ENCODE data around the gene ARRDC4.
"Not testable (repeated sequence)": the region's sequence is repeated elsewhere in the genome, so short reads cannot be mapped to it uniquely, and the experiment has no call there.

ARRDC4 gene

DNA sequence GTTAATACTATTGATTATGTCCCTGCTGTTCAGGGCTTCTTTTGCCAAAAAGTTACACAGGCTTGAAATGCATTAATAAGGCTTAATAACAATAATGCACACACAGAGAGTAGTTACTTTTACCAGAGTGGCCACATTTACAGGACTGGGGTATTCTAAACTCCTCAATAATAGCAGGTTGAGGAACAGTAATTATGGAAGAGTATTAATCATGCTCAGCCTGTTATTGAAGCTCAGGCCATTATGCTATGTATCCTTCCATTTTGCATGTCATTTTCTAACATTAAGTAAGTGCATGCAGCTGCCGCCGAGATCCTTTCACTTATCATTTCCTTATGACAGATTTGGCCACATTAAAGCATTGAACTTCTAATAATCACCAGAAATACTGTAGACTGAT lies 5.7 kb downstream of the ARRDC4 start:
- DNase-seq (ENCODE audit: low spot score) = no peak

DNA sequence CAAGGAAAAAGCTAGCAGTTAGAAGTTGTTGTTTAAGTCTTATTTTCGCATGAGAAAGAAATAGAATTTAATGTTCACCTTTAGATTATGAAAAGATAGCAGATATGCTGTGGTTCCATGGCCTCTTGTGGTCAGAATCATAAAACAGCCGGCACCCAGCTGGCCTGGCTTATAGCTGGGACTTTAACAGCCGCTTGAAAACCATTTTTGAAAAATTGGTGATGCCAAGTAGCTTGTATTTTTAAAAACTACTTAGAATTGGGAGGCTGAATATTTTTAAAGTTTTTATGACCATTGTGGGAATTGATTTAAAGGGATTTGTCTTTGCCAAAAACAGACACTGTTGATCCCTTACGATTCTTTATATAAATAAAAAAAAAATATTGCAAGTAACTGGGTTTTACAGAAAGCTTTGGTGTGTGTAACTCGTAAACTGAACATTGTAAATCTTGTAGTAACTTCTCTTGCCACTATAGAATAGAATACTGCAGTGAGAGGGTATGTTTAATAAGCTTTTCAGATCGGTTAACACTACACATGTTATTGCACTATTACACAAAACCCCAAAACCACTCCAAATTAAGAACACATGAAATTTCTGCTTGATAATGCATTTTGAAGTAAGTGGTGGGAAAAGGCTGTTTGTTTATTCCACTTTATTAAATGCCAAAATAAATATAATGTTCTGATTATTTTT lies 6.6 kb downstream of the ARRDC4 start:
- no peak for DNase-seq (ENCODE audit: low spot score)

DNA sequence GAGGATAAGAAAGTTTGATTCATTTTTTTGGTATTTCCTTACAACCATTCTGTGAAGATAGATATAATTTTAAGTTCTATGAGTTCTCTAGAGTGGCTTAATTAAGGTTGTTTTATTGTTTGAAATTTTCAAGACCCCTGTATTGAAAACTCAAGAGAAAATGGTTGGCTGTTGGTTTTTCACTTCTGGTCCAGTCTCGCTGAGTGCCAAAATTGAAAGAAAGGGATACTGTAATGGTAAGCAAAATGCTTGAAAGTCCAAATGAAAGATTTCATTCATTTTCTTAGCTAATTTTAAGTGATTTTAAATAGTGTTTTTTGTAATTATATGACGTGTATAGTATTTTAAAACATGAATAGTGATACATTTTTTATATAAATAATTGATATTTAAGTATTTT lies 7.4 kb downstream of the ARRDC4 start:
- no peak for DNase-seq (ENCODE audit: low spot score)

DNA sequence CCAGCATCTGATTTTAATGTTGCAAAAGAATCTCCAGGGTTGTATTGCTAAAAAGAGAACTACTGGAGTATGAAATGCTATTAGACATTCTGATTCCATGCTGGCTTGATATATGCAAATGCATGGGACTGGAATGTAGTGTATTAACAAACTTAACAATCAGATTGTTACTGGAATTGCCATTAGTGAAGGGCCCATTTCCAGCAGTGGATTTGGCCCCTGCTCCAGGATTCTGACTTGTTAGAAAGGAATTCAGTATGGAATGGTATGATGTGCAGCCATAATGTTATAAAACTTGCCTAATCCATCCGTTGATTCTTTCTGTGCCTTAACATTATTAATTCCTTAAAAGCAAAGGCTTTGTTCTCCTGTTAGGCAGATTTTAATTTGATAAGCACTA lies 7.9 kb downstream of the ARRDC4 start:
- no peak for DNase-seq (ENCODE audit: low spot score)

DNA sequence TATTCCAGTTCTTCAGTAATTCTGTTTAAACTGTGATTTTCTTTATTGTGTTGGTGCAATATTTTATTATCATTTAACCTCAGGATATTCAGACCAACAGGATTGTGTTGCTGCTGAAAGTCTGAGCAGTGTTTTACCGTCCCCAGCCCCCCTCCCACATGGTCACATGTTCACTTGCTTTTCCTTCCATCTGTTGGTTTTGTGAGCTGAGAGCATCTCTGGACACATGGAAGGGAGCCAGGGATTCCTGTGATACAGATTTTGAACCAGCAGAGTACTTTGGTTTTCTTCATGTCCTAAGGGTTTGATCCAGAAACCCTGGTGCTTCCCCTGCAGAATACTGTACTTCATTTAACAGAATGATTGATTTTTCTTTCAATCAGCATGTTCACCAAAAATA lies 11.9 kb downstream of the ARRDC4 start:
- no peak for DNase-seq (ENCODE audit: low spot score)

DNA sequence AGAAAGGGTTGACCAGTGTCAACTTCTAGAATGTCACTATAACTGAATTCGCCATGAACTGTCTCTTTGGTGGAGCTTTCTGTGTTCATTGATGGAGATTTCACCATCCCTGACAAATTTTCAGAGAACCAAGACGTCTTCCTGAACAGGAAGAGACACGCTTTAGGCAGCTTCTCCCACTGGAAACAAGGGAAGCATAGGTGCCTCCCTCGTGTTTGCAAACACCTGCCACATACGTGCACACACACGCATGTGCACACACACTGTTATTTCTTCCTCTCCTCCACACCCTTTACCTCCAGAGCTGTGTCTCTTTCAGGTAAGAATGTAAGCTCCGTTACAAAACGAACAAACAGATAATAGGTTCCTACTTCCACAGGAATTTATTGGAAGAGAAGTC lies 15.6 kb downstream of the ARRDC4 start:
- DNase-seq (ENCODE audit: low spot score) = no peak

DNA sequence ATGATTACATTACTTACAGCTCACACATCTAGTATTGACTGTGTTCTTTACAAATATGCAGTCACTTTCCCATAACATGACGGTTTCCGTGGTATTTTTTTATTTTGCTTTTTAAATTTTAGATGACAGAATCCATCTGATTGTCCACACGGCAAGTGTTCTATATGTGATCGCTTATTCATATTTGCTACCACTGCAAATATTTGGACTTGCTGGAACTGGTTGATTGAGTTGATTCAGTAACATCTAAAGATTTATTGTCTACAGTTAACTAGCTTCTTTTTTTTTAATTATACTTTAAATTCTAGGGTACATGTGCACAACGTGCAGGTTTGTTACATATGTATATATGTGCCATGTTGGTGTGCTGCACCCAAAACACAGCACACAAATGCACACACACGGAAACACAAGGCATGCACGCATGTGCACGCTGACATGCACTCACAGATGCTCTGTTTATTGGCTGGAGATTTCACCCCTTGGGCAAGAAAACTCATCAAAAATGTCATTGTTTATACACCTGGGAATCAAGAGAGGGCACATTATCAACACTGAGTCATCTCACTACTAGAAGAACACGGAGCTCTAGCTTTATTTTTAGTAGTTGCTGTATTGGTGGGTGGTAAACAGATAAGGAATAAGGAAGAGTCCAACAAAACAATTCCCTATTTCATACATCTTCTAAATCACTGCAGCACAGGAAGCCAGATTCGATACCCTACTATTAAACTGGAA lies 16.4 kb downstream of the ARRDC4 start:
- no peak for DNase-seq (ENCODE audit: low spot score)

DNA sequence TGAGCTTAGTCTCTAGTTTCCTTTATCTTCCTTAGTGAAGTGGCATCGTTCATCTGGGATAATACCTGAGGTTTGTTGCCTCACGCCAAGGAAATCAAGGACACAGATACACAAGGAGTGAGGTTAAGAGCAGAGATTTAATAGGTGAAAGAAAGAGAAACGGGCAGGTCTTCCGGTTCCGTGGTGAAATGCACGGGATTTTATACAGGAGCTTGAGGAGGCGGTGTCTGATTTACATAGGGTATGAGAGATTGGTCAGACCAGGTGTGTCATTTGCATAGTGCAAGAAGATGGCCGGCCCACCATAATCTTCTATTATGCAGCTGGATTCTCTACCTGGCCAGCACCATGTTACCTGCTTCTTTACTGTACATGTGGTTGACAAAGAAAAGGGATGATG lies 17.2 kb downstream of the ARRDC4 start:
- DNase-seq (ENCODE audit: low spot score) = no peak

DNA sequence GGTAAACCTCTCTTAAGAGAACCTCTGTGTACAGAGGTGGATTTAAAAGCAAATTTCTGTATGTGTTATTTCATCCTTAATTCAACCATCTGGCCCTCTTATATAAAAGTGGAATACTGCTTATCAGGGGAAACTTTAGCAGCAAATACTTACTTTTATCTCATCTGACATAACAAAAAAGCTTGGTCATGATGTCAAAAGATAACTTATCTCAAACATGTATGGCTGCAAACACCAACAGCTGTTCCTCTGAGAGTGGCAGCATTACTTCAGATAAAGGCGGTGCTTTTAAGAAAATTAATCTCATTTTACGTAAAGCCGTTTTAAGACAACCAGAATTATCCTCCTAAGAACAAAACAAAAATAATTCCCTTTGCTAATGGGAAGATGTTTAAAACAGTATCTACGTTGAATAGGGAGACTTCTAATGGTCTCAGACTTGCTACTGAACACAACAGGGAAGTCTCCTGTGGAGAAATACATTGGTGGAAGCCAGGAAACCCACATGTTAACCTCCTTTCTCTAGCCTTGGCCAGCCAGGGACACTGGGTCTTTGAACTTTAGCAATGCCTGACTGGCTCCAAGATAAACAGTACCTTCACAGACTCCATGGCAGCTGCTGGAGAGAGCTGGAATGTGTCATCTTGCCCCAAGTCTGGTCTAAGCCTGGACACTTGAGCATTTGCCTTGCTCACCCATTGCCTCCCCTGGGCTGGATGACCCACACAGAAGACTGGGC lies 18.1 kb downstream of the ARRDC4 start:
- no peak for DNase-seq (ENCODE audit: low spot score)

DNA sequence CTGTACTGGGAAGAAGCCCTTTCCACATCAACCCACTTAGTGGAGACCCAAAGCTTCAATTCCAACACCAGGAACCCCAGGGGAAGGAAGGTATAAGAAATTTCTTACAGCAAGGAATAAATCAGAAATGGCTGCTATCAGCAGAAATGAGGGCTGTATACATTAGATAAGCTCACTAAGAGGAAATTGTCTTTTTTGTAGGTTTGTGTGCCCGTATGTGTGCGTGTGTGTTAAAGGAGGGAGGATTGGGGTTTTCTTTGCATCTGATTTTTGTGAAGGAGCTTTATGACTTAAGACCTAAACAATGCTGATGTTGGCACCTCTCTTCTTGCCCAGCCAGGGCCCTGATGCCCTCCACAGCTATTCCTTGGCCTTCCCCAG lies 18.6 kb downstream of the ARRDC4 start:
- DNase-seq (ENCODE audit: low spot score) = no peak

DNA sequence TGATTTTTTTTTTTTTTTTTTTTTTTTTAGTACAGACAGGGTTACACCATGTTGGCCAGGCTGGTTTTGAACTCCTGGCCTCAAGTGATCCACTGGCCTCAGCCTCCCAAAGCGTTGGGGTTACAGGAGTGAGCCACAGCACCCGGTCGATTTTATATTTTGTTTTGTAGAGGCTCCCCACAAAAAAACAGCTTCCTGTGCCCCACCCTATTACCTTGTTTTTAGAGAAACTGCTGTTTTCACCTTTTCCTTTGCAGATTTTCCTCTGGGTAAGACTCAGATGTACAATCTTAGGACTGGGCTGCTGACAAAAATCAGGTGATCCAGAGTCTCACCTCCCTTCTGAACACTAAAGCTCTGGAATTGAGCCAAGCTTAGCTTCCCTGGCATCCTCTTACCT lies 20.6 kb downstream of the ARRDC4 start:
- no peak for DNase-seq (ENCODE audit: low spot score)

DNA sequence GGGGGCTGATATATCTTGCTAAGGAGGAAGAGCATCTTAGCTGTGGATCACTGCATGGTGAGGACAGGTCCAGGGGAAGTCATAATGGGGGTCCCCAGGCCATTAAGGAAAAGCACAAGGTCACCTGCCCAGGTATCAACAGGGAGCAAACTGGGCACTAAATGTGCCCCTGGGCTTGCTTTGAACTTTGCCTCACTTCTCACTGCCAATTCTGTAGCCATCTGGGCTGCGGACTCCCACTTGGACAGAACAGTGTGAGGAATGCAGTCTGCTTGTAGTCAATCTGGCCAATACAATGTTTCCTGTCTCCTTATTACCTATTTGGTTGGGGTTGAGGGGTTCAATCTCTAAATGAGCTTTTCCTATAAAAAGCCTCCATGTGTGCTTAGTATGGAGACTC lies 21.3 kb downstream of the ARRDC4 start:
- no peak for DNase-seq (ENCODE audit: low spot score)

DNA sequence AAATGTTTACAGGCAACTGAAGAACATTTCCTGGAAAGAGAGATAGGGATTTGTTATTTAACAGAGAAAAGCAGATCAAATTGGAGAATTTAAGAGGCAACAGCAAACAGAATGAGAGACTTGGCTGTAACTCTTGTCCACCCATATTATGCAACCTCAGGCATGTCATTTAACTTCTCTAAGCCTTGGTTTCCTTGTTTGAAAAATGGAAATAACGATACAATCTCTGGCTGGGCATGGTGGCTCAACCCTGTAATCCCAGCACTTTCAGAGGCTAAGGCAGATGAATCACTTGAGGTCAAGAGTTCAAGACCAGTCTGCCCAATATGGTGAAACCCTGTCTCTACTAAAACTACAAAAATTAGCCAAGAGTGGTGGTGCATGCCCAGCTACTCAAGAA lies 23.7 kb downstream of the ARRDC4 start:
- no peak for DNase-seq (ENCODE audit: low spot score)

DNA sequence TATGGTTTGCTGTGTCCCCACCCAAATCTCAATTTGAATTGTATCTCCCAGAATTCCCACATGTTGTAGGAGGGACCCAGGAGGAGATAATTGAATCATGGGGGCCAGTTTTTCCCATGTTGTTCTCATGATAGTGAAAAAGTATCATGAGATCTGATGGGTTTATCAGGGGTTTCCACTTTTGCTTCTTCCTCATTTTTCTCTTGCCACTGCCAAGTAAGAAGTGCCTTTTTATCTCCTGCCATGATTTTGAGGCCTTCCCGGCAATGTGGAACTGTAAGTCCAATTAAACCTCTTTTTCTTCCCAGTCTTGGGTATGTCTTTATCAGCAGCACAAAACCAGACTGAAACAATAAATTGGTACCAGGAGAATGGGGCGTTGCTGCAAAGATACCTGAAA lies 25.5 kb downstream of the ARRDC4 start:
- DNase-seq (ENCODE audit: low spot score) = not testable (repeated sequence)

DNA sequence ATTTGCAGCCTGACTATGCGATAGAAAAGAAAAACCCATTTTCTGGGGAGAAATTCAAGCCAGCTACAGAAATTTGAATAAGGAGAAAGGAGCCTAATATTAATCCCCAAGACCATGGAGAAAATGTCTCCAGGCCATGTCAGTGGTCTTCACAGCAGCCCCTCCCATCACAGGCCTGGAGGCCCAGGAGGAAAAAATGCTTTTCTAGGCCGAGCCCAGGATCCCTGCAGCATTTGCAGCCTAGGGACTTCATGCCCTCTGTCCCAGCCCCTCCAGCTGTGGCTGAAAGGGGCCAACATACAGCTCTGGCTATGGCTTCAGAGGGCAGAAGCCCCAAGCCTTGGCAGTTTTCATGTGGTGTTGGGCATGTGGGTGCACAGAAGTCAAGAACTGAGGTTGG lies 26.3 kb downstream of the ARRDC4 start:
- no peak for DNase-seq (ENCODE audit: low spot score)

DNA sequence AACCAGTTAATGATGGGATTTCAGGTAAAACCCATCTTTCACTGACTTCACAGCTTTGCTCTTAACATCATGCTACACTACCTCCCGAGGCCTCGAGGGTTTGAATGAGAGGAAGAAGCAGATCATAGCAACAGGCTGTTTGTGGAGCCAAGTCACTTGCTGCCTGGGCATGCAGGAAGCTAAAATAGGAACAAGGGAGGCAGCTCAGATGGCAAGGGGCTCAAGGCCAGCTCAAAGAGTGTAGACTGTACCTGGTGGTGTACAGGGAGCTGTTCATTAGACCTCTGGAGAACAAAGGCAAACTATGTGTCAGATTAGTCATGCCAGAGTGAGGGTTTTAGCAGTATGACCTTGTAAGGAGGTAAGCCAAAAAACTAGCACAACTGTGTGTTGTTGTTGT lies 28.8 kb downstream of the ARRDC4 start:
- DNase-seq (ENCODE audit: low spot score) = no peak

DNA sequence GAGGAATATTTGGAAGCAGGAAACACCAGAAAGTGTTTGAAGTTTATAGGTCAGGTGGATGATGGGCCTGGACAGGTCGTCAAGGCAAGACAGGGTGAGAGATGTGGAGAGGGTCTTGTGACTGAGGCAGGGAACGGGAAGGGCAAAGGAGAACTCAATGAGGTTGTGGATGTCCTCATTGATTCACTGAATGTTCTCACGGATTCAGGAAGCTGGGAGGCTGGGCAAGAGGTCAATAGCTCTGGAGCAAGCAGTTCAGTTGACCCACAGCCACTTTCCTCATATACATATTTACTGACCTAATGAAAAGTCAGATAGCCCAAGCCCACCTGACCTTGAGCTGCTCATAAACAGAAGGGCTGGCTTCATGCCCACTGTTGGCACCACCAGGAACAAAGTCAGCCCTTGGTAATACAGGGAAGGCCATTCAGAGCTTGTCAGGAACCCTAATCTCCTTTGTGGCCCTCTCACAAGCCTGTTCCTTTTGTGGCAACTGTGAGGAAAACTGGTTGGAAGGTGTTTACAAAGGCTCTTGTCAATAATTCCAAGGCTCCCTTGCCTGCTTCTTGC lies 31.6 kb downstream of the ARRDC4 start:
- DNase-seq (ENCODE audit: low spot score) = no peak

DNA sequence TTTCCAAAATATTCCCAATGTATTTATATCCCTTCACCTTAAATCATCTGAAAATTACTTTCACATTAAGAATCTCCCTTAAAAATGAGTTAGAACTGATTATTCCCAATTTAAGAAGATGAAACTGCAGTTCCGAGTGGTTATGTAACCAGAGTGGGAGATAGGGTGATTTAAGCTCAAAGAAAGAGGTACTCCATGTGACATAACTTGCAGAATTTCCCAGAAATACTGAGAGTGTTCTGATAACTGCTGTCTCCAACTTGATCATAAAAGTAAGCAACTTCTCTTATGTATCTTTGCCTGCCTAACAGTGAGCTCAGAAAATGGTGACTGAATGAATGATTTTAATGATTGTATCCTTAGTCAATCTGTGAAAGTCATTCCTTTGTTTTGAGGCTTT lies 32.3 kb downstream of the ARRDC4 start:
- no peak for DNase-seq (ENCODE audit: low spot score)

DNA sequence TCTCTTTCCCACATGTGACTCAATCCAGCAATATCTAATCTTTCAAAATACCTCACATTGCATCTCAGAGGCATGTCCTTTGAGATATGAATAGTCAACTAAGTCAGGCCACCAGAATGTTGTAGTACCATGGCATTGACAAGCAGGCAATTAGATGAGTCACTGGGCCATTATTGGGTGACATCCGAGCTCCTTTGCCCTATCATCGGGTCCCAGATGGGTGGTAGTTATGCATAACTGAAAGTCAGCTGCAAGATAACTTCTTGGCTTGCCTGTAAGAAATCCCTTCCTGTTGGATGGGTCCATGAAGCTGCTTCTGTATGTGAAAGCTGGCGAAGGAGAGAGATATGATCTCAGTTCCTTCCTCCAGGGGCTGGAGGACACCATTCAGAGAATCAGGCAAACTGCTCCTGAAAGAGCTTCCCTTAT lies 32.8 kb downstream of the ARRDC4 start:
- no peak for DNase-seq (ENCODE audit: low spot score)

DNA sequence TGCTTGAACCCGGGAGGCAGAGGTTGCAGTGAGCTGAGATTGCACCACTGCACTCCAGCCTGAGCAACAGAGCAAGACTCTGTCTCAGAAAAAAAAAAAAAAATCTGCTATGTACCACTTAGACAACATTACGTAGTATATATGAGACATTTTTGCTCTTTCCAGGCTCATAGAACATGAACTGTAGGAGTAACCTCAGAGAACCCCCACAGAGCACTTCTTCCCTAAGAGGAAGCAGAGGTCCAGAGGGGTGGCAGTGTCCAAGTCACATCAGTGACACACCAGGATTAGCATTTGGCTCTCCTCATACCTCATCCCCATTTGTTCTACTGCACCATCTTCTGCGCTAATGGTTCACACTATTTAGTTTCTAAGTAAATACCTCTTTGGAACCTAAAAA lies 33.7 kb downstream of the ARRDC4 start:
- DNase-seq (ENCODE audit: low spot score) = no peak

DNA sequence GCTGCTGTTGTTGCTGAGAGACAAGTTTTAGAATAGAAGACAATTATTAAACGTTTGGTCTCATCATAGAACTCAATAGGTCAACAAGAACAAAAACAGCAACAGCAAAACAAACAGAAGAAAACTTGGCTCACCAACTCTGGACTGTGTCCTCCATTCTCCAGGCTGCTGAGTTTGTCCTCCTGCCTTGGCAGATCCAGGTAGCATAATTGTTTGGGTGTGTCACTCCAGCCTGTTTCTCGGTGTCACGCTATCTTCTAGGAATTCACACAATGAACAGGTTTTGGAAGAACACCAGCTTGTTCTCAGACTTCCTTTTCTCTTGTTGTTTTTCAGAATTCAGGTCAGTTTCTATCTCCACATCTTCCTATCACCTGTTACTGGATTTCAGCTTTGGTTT lies 34.7 kb downstream of the ARRDC4 start:
- DNase-seq (ENCODE audit: low spot score) = no peak

DNA sequence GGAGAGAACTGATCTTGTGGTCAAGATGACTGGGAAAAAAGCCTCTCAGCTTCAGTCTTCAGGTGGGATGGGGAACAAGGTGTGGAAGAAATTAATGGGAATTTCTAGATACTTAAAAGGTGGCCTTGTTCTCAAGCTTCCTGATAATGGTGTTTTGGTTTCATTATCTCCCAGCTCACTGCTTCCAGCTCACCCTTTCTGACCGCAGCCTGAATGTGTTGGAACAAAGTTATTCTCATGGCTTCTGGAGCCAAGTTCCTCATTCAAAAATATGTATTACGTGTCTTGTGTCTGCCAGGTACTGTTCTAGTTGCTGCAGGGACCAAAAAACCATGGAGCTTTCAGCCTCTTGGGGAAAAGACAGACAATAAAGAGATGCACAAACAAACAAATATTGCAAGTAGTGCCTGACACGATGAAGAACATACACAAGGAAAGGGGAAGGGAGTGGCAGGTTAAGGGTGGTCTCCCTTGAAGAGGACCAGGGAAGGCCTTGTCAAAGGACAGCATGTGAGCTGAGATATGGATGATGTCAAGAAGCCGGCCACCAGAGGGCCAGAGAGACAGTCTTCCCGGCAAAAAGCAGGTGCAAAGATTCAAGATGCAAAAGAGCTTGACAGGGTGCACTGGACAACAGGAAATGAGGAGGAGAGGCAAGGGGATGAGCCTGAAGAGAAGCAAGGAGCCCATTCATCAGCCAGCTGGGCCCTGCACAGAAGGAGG lies 35.5 kb downstream of the ARRDC4 start:
- no peak for DNase-seq (ENCODE audit: low spot score)
